Sigmoid colon (tissue), 7 donors: ENCODE results near the gene PRDX2. TPM values are rescaled to one million over a fixed set of nuclear protein-coding genes. Genes with fewer than 3 reads are reported as not detected.
"Not testable (repeated sequence)": the region's sequence is repeated elsewhere in the genome, so short reads cannot be mapped to it uniquely, and the experiment has no call there.

ENCODE experiments used
- DNase-seq: peaks from one replicate; pipeline ENCODE4 v3.0.0-alpha.2; 2019
- H3K27ac ChIP-seq, 4 donors: fragments of 200-600 bp; sonication (generic); one replicate each; pipeline ENCODE4 v1.5.1; 2016 to 2019; ENCODE audit warnings: mild to moderate bottlenecking in 1 of 4
- H3K27me3 ChIP-seq, 3 donors: fragments of 200-600 bp; sonication (generic); one replicate each; pipeline ENCODE4 v1.5.1; 2019; ENCODE audit warnings: mild to moderate bottlenecking in 1 of 3
- H3K36me3 ChIP-seq, 4 donors: fragments of 200-600 bp; sonication (generic); one replicate each; pipeline ENCODE4 v1.5.1; 2016 to 2019
- H3K4me1 ChIP-seq, 4 donors: fragments of 200-600 bp; sonication (generic); one replicate each; pipeline ENCODE4 v1.5.1; 2017 to 2019
- H3K4me3 ChIP-seq, 4 donors: fragments of 200-600 bp; sonication (generic); one replicate each; pipeline ENCODE4 v1.5.1; 2017 to 2019; ENCODE audit warnings: mild to moderate bottlenecking in 2 of 4, moderate library complexity in 1 of 4
- H3K9me3 ChIP-seq, 4 donors: fragments of 200-600 bp in 3 of 4; sonication (generic) in 3 of 4; one replicate each; pipeline versions ENCODE4 v1.5.1 to v1.6.1; 2013 to 2019
- CTCF ChIP-seq, 4 experiments: fragments of 450-650 bp in 3 of 4; fragments of 200-600 bp in 1 of 4; IDR thresholded peaks; one replicate each; pipeline ENCODE4 v1.5.1; 2016 to 2019; ENCODE audit warnings: antibody characterized with exemption in 4 of 4, mild to moderate bottlenecking in 3 of 4, moderate library complexity in 2 of 4
- EP300 ChIP-seq, 4 donors: sonication (generic); formaldehyde crosslinking; IDR thresholded peaks; one replicate each; pipeline ENCODE4 v1.6.1; 2017; ENCODE audit warnings: antibody characterized with exemption in 4 of 4
- POLR2A ChIP-seq, 2 donors: fragments of 450-650 bp; IDR thresholded peaks; one replicate each; pipeline ENCODE4 v1.6.1; 2016; ENCODE audit warnings: antibody characterized with exemption in 2 of 2, mild to moderate bottlenecking in 2 of 2, moderate library complexity in 2 of 2
- POLR2AphosphoS5 ChIP-seq, 4 donors: sonication (generic); formaldehyde crosslinking; IDR thresholded peaks; one replicate each; pipeline ENCODE4 v1.6.1; 2017; ENCODE audit warnings: antibody characterized with exemption in 4 of 4
- WGBS, 2 donors: extraction: QIAGEN DNeasy Blood & Tissue Kit; methylation state at CpG; one replicate each; pipeline ENCODE4 v1.1.7; 2013; 5-methylcytosine and 5-hydroxymethylcytosine counted together
- intact Hi-C: fragments of 100-400 bp; cut with DNase I; formaldehyde crosslinking; loops from one replicate; pipeline ENCODE4 v1.15.1; 2023
- polyA plus RNA-seq, 3 donors: library from polyadenylated mRNA; stranded (reverse); fragments of 200-250 nt; gene quantifications; one replicate each; pipeline ENCODE4 v1.2.3, GENCODE V29; 2013
- total RNA-seq, 4 donors: library from RNA; depleted of rRNA; stranded (reverse); fragments of >200 nt; gene quantifications; one replicate each; pipeline ENCODE4 v1.1.0, GENCODE V29; 2016
- donor health status: healthy with polysubstance abuse.
- donor health status: Bipolar disorder and iron deficiency.
- donor health status: healthy.

Gene PRDX2
- total and polyA plus RNA-seq, 7 donors: 248 to 379 (median 277) TPM

DNA sequence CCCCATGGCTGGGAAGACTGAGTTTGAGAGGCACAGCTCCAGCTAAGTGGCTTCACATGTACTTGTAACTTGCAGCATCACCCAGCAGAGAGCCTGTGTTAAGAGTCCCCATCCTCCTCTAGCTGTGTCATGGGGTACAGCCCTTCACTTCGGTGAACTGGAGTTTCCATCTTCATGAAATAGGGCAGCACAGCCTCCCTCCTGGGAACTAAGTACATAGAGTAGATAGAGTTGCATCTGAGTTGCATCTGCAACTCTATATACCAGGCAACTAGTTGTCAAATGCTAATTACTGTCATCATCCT is 1.2 kb downstream of the PRDX2 start:
- peak overlapping the region; percentile 80 to 91 (median 88) for H3K4me3 ChIP-seq
- WGBS, 2 donors: 59 to 92% methylated on average over 1 of the region's 1 CpG
- H3K9me3 ChIP-seq: no peaks in the 10 kb centered on the region
- peak overlapping the region; percentile 85 to 89 (median 87) for H3K27ac ChIP-seq
- peaks cover 0 to 19% (median 15%) of the 10 kb centered on the region in 4 donors for H3K36me3 ChIP-seq
- DNase-seq: no peak
- peaks cover 0 to 36% (median 31%) of the 10 kb centered on the region in 4 donors for H3K4me1 ChIP-seq
- intact Hi-C loops: loop anchor here (5.0 kb wide), 1 partner anchor 33 kb away; no protein-coding TSS in a partner anchor
- H3K27me3 ChIP-seq: no peaks in the 10 kb centered on the region
- TF ChIP-seq POLR2A (IDR thresholded peaks at IDR 0.05) (no peak), POLR2AphosphoS5 (IDR thresholded peaks at IDR 0.05) (no peak), CTCF (IDR thresholded peaks at IDR 0.05) (no peak), EP300 (IDR thresholded peaks at IDR 0.05) (no peak)

GRCh38 chr19:12799742-12800465 is 1.7 kb downstream of the PRDX2 start:
- H3K9me3 ChIP-seq: no peaks in the 10 kb centered on the region
- H3K27me3 ChIP-seq: no peaks in the 10 kb centered on the region
- DNase-seq: no peak
- peaks cover 0 to 19% (median 15%) of the 10 kb centered on the region in 4 donors for H3K36me3 ChIP-seq
- WGBS, 2 donors: 85 to 93% methylated on average over 18 of the region's 18 CpGs
- peaks cover 0 to 36% (median 31%) of the 10 kb centered on the region in 4 donors for H3K4me1 ChIP-seq
- peak overlapping the region in 2 of 4 donors; percentile 80 to 91 for H3K4me3 ChIP-seq
- intact Hi-C loops: loop anchor here (5.0 kb wide), 1 partner anchor 33 kb away; no protein-coding TSS in a partner anchor
- TF ChIP-seq CTCF (IDR thresholded peaks at IDR 0.05) (no peak), POLR2AphosphoS5 (IDR thresholded peaks at IDR 0.05) (no peak), EP300 (IDR thresholded peaks at IDR 0.05) (no peak), POLR2A (IDR thresholded peaks at IDR 0.05) (no peak)
- peak overlapping the region in 2 of 4 donors; percentile 86 to 88 for H3K27ac ChIP-seq

GRCh38 chr19:12797607-12798006 is 4.0 kb downstream of the PRDX2 start:
- intact Hi-C loops, H3K27ac ChIP-seq, DNase-seq, H3K9me3 ChIP-seq, H3K4me3 ChIP-seq, H3K27me3 ChIP-seq: not testable (repeated sequence)
- Histone ChIP-seq H3K36me3 (peaks cover 0 to 19% (median 15%) of the 10 kb centered on the region in 4 donors), H3K4me1 (peaks cover 0 to 48% (median 40%) of the 10 kb centered on the region in 4 donors)
- 96 to 97% methylated on average over 7 of the region's 7 CpGs for WGBS, 2 donors

DNA sequence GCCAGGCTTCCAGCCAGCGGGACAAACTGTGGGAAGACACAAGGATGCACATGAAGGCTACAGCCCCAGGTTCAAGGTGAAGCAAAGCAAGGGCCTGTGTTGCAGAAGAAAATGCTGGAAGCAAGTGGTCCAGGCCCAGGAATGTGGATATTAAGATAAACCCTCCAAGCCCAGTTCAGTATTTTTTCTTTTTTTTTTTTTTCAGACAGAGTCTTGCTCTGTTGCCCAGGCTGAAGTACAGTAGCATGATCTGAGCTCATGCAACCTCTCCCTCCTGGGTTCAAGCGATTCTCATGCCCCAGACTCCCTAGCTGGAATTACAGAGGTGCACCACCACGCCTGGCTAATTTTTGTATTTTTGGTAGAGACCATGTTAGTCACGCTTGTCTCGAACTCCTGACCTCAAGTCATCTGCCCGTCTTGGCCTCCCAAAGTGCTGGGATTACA is 4.4 kb downstream of the PRDX2 start:
- H3K27ac ChIP-seq: no peak overlapping the region
- TF ChIP-seq POLR2AphosphoS5 (IDR thresholded peaks at IDR 0.05) (no peak), EP300 (IDR thresholded peaks at IDR 0.05) (no peak), POLR2A (IDR thresholded peaks at IDR 0.05) (no peak), CTCF (IDR thresholded peaks at IDR 0.05) (no peak)

GRCh38 chr19:12796146-12797071 is 5.2 kb downstream of the PRDX2 start:
- Histone ChIP-seq H3K9me3 (no peaks in the 10 kb centered on the region), H3K27ac (peak overlapping the region; percentile 35 to 100 (median 78)), H3K4me3 (no peak overlapping the region), H3K4me1 (peaks cover 0 to 38% (median 34%) of the 10 kb centered on the region in 4 donors), H3K36me3 (peaks cover 0 to 19% (median 15%) of the 10 kb centered on the region in 4 donors), H3K27me3 (no peaks in the 10 kb centered on the region)
- TF ChIP-seq CTCF (IDR thresholded peaks at IDR 0.05) (peak; percentile 95 to 99 (median 98)), EP300 (IDR thresholded peaks at IDR 0.05) (no peak), POLR2AphosphoS5 (IDR thresholded peaks at IDR 0.05) (peak in 3 of 4 donors; percentile 10 to 34 (median 21)), POLR2A (IDR thresholded peaks at IDR 0.05) (no peak)
- intact Hi-C loops: loop anchor here (1.0 kb wide), 1 partner anchor 19 kb away; no protein-coding TSS in a partner anchor
- peak; percentile 91 for DNase-seq
- 4 to 7% methylated on average over 18 of the region's 18 CpGs for WGBS, 2 donors

More for the DNA sequence above, 4.4 kb downstream of the PRDX2 start:
- Histone ChIP-seq H3K9me3 (no peaks in the 10 kb centered on the region), H3K36me3 (peaks cover 0 to 19% (median 15%) of the 10 kb centered on the region in 4 donors), H3K4me1 (peaks cover 0 to 43% (median 36%) of the 10 kb centered on the region in 4 donors), H3K4me3 (no peak overlapping the region), H3K27me3 (no peaks in the 10 kb centered on the region)
- WGBS, 2 donors: 93 to 95% methylated on average over 6 of the region's 6 CpGs
- no peak for DNase-seq
- intact Hi-C loops: no loop called here
